BE2C (cell line): ENCODE data around the gene TMC1. TPM values are rescaled to one million over a fixed set of nuclear protein-coding genes. Genes with fewer than 3 reads are reported as not detected.
"Not testable (repeated sequence)": the region's sequence is repeated elsewhere in the genome, so short reads cannot be mapped to it uniquely, and the experiment has no call there.

ENCODE experiments used
- DNase-seq: peaks from one replicate; pipeline ENCODE4 v3.0.0-alpha.2; 2020
- H3K27me3 ChIP-seq: fragments of 250-450 bp; sonication (Bioruptor Pico); 2 replicates; pipeline ENCODE4 v1.5.1; 2020; ENCODE audit warnings: mild to moderate bottlenecking
- H3K36me3 ChIP-seq: fragments of 250-450 bp; sonication (Bioruptor Pico); 2 replicates; pipeline ENCODE4 v1.5.1; 2020; ENCODE audit warnings: mild to moderate bottlenecking
- H3K4me1 ChIP-seq: fragments of 250-450 bp; sonication (Bioruptor Pico); 2 replicates; pipeline ENCODE4 v1.5.1; 2020
- H3K4me3 ChIP-seq: 2 replicates; pipeline ENCODE4 v1.5.1; 2011; ENCODE audit warnings: low read depth, low read length
- H3K9me3 ChIP-seq: fragments of 250-450 bp; sonication (Bioruptor Pico); 2 replicates; pipeline ENCODE4 v1.5.1; 2020
- polyA plus RNA-seq: library from polyadenylated mRNA; unstranded; fragments of >200 nt; gene quantifications from one replicate; pipeline ENCODE4 v1.2.1, GENCODE V29; 2012; ENCODE audit warnings: low read depth, missing spikeins; ENCODE audit not compliant: insufficient read length, insufficient read depth
- TF ChIP-seq, protein P1 (sequence below): IDR thresholded peaks from 2 replicates; pipeline ENCODE4 v1.5.1; 2012; ENCODE audit warnings: mild to moderate bottlenecking, low read depth, low read length

TMC1 gene
- polyA plus RNA-seq: not detected

DNA sequence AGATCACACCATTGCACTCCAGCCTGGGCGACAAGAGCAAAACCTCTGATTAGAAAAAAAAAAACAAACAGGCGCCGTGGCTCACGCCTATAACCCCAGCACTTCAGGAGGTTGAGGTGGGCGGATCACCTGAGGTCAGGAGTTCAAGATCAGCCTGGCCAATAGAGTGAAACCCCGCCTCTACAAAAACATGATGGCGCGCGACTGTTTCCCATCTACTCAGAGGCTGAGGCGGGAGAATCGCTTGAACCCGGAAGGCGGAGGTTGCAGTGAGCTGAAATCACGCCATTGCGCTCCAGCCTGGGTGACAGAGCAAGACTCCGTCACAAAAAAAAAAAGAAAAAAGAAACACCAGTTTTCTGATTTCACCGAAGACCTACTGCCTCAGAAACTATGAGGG, at the start of gene TMC1:
Gene TMC1 (plus strand): TSS at position 193 of the 400 bp plus-strand sequence. CDS start 127,041 bp downstream, outside the sequence.
- not testable (repeated sequence) for H3K4me3 ChIP-seq, H3K9me3 ChIP-seq, H3K36me3 ChIP-seq, H3K4me1 ChIP-seq, H3K27me3 ChIP-seq, DNase-seq

DNA sequence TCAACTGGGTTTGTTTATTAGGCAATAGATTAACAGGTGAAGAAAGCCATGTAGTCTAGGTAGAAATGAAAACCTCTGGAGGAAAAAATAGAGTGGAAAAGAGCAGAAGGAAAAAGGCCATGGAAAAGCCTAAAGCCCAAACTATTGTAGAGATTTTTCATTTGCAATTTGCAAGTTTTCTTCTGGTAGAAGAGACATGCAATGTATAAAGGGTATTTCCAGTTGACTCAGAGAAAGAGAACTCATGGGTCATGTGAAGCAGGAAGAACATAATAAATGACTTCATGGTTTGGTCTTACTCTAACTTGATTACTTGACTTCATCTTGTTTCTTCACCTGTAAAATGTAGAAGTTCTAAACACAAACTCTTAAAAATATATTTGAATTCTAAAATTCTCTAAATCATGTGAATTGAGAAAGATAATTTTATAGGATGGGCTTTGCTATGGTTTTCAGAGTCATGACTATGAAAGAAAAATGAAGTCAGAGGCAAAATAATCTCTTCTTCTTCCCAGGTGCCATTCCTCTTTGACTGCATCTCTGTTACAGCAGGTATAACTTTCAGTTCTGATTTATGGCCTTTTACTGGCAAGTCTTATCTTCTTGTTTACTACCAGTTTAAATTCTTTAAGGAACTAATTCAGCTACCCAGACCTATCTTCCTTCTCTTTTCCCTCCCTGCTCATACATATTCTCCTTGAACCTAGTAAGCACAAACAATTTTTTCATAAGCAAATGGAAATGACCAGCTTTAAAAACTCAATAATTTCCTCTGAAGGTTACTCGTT, 47.7 kb upstream of the TMC1 start:
- TF ChIP-seq, protein P1, sequence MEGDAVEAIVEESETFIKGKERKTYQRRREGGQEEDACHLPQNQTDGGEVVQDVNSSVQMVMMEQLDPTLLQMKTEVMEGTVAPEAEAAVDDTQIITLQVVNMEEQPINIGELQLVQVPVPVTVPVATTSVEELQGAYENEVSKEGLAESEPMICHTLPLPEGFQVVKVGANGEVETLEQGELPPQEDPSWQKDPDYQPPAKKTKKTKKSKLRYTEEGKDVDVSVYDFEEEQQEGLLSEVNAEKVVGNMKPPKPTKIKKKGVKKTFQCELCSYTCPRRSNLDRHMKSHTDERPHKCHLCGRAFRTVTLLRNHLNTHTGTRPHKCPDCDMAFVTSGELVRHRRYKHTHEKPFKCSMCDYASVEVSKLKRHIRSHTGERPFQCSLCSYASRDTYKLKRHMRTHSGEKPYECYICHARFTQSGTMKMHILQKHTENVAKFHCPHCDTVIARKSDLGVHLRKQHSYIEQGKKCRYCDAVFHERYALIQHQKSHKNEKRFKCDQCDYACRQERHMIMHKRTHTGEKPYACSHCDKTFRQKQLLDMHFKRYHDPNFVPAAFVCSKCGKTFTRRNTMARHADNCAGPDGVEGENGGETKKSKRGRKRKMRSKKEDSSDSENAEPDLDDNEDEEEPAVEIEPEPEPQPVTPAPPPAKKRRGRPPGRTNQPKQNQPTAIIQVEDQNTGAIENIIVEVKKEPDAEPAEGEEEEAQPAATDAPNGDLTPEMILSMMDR: no peak
- Histone ChIP-seq H3K27me3 (no peaks in the 10 kb centered on the region), H3K4me3 (no peak overlapping the region), H3K9me3 (no peaks in the 10 kb centered on the region), H3K36me3 (no peaks in the 10 kb centered on the region), H3K4me1 (no peaks in the 10 kb centered on the region)
- no peak for DNase-seq

- DNase-seq: no peak
- Histone ChIP-seq H3K4me3 (no peak overlapping the region), H3K9me3 (no peaks in the 10 kb centered on the region), H3K36me3 (no peaks in the 10 kb centered on the region), H3K27me3 (no peaks in the 10 kb centered on the region), H3K4me1 (no peaks in the 10 kb centered on the region)
- TF ChIP-seq, protein P1: no peak
Measured at GRCh38 chr9:72474676-72475075, 46.7 kb upstream of the TMC1 start.

DNA sequence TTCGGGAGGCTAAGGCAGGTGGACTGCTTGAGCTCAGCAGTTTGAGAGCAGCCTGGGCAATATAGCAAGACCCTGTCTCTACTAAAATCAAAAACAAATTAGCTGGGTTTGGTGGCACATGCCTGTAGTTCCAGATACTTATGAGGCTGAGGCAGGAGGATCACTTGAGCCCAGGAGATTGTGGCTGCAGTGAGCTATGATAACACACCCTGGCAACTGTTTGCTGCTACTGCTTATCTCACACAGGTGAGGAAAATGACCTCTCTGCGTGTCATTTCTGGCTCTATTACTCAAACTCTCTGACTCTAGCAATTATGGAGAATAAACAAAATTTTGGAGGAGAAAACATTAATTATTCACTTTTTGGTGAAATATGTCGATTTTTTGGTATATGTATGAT, 45.3 kb upstream of the TMC1 start:
- Histone ChIP-seq H3K9me3 (no peaks in the 10 kb centered on the region), H3K36me3 (no peaks in the 10 kb centered on the region), H3K4me1 (no peaks in the 10 kb centered on the region), H3K27me3 (no peaks in the 10 kb centered on the region), H3K4me3 (no peak overlapping the region)
- no peak for DNase-seq
- TF ChIP-seq, protein P1: no peak

DNA sequence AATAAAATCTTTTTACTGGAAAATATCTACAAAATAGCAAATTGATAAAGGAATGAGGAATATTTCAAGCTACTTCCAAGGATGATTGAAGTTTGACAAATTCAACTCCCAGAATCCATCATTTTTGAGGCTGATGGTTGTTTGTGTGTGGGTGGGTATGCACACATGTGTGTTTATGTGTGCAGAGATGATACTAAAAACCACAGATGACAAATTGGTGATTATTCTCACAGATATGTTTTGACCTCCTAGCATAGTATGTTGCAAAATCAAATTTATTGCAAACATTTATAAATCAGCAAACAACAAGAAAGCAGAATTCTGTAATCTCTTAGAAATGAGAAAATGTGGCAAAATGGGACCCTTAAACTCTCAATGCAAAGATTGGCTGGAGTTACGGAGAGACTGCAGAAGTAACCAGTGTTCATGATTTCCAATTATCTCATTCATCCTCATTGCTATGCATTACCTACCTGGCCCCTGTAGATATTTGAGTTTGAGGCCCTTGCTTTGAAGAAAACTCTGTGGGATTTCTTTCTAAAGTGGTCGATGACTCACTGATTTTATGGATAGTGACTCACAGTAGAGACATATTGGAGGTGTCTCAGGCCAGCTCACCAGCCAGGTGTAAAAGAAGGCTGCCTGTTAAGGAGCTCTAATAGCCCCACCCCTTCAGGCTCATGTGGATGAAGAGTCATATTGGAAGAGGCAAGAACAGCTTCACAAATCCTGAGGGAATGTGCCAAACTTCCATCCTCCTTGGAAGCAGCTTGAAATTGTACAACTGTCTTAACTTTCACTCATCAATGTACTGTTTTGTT, 44.6 kb upstream of the TMC1 start:
- TF ChIP-seq, protein P1: no peak
- H3K27me3 ChIP-seq: no peaks in the 10 kb centered on the region
- H3K4me1 ChIP-seq: no peaks in the 10 kb centered on the region
- no peak overlapping the region for H3K4me3 ChIP-seq
- no peaks in the 10 kb centered on the region for H3K36me3 ChIP-seq
- DNase-seq: no peak
- no peaks in the 10 kb centered on the region for H3K9me3 ChIP-seq

GRCh38 chr9:72477930-72478518, 43.4 kb upstream of the TMC1 start:
- no peaks in the 10 kb centered on the region for H3K4me1 ChIP-seq
- H3K27me3 ChIP-seq: no peaks in the 10 kb centered on the region
- TF ChIP-seq, protein P1: no peak
- no peaks in the 10 kb centered on the region for H3K9me3 ChIP-seq
- H3K36me3 ChIP-seq: no peaks in the 10 kb centered on the region
- no peak overlapping the region for H3K4me3 ChIP-seq
- DNase-seq: no peak
